DND-41 (cell line): Measurements from ENCODE around the gene CLNK.

ENCODE experiments used
- ATAC-seq: fragments of 200-7000 bp; cut with Tn5 transposase; 3 replicates; pipeline ENCODE4 v1.9.1; 2021; ENCODE audit warnings: low read depth; ENCODE audit not compliant: insufficient read depth
- DNase-seq: peaks from one replicate; pipeline ENCODE4 v3.0.0-alpha.2; 2020
- H2AFZ ChIP-seq: 2 replicates; pipeline ENCODE4 v1.6.0; 2012; ENCODE audit warnings: low read depth, low read length
- H3K27ac ChIP-seq: 2 replicates; pipeline ENCODE4 v1.5.1; 2012; ENCODE audit warnings: low read length, inconsistent platforms
- H3K27me3 ChIP-seq: fragments of 200-600 bp; sonication (generic); 2 replicates; pipeline ENCODE4 v1.6.0; 2012; ENCODE audit warnings: low read length, mild to moderate bottlenecking, inconsistent platforms; ENCODE audit not compliant: insufficient read depth, poor library complexity
- H3K36me3 ChIP-seq: 2 replicates; pipeline ENCODE4 v1.5.1; 2012; ENCODE audit warnings: low read length, inconsistent platforms; ENCODE audit not compliant: insufficient read depth
- H3K4me1 ChIP-seq: 2 replicates; pipeline ENCODE4 v1.5.1; 2012; ENCODE audit warnings: mild to moderate bottlenecking, low read length; ENCODE audit not compliant: insufficient read depth
- H3K4me2 ChIP-seq: 2 replicates; pipeline ENCODE4 v1.6.0; 2012; ENCODE audit warnings: mild to moderate bottlenecking, moderate library complexity, low read length, inconsistent platforms; ENCODE audit not compliant: insufficient read depth
- H3K4me3 ChIP-seq, 2 experiments: fragments of 200-600 bp in 1 of 2; shearing (Covaris generic) in 1 of 2; 2 replicates each; pipeline ENCODE4 v1.5.1; 2012 to 2016; ENCODE audit warnings: inconsistent platforms in 2 of 2, low read length in 2 of 2, mild to moderate bottlenecking in 2 of 2, low read depth in 1 of 2, moderate library complexity in 1 of 2
- H3K79me2 ChIP-seq: 2 replicates; pipeline ENCODE4 v1.6.0; 2012; ENCODE audit warnings: low read length, inconsistent platforms; ENCODE audit not compliant: insufficient read depth
- H3K9ac ChIP-seq: 2 replicates; pipeline ENCODE4 v1.6.0; 2012; ENCODE audit warnings: low read depth, mild to moderate bottlenecking, inconsistent platforms, low read length, moderate library complexity
- H3K9me3 ChIP-seq: 2 replicates; pipeline ENCODE4 v1.5.1; 2012; ENCODE audit warnings: low read length, moderate library complexity, mild to moderate bottlenecking, inconsistent platforms; ENCODE audit not compliant: insufficient read depth, severe bottlenecking
- H4K20me1 ChIP-seq: 2 replicates; pipeline ENCODE4 v1.6.0; 2012; ENCODE audit warnings: low read length; ENCODE audit not compliant: insufficient read depth
- EZH2 ChIP-seq: IDR thresholded peaks from 3 replicates; pipeline ENCODE4 v1.6.1; 2012; ENCODE audit warnings: borderline replicate concordance, low read depth, mild to moderate bottlenecking, moderate library complexity, low read length, inconsistent platforms; ENCODE audit not compliant: severe bottlenecking
- TF ChIP-seq, protein P1 (sequence below): IDR thresholded peaks from 2 replicates; pipeline ENCODE4 v1.5.1; 2012; ENCODE audit warnings: borderline replicate concordance, low read length, moderate library complexity, mild to moderate bottlenecking; ENCODE audit not compliant: poor library complexity, severe bottlenecking; ENCODE audit errors: extremely low read depth

CLNK gene

DNA sequence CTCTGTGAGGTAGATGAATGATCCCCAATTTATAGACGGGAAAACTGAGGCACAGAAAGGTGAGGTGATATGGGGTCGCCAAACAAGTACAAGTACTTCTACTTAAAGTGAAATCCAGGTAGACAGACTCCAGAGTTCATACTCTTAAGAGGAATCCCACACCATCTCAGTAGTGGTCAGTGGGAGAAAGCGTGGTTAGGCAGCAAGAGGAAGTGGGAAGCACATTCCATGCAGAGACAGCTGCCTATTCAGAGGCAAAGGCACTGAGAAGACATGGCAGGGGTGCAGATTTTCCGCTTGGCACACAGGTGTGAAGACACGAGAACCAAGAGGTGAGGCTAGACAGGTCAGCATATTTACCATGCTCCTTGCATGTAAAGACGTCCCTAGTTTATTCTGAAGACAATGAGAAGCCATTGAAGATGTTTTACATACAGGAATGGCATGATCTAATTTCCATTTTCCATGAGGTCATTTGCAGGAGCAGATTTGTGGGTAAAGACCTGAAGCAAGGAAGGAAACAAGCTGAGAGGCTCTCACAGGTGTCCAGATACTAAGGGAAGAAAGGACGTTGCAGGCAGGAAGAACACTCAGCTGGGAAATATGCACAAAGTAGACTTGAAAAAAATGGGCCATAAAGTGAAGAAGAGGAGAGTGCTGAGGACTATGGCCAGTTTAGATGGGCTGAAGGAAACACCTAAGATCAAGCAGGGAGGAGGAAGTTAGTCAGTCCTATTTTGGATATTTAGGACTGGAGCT is 17.3 kb upstream of the CLNK start:
- no peaks in the 10 kb centered on the region for H3K9me3 ChIP-seq
- H3K9ac ChIP-seq: no peak overlapping the region
- no peaks in the 10 kb centered on the region for H3K79me2 ChIP-seq
- H3K4me2 ChIP-seq: no peak overlapping the region
- no peak for DNase-seq
- TF ChIP-seq, protein P1, sequence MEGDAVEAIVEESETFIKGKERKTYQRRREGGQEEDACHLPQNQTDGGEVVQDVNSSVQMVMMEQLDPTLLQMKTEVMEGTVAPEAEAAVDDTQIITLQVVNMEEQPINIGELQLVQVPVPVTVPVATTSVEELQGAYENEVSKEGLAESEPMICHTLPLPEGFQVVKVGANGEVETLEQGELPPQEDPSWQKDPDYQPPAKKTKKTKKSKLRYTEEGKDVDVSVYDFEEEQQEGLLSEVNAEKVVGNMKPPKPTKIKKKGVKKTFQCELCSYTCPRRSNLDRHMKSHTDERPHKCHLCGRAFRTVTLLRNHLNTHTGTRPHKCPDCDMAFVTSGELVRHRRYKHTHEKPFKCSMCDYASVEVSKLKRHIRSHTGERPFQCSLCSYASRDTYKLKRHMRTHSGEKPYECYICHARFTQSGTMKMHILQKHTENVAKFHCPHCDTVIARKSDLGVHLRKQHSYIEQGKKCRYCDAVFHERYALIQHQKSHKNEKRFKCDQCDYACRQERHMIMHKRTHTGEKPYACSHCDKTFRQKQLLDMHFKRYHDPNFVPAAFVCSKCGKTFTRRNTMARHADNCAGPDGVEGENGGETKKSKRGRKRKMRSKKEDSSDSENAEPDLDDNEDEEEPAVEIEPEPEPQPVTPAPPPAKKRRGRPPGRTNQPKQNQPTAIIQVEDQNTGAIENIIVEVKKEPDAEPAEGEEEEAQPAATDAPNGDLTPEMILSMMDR: no peak
- no peak for TF ChIP-seq EZH2
- H3K4me3 ChIP-seq: no peak overlapping the region
- H3K27me3 ChIP-seq: no peaks in the 10 kb centered on the region
- no peaks in the 10 kb centered on the region for H4K20me1 ChIP-seq
- ATAC-seq: no peak
- H2AFZ ChIP-seq: no peak overlapping the region
- no peaks in the 10 kb centered on the region for H3K4me1 ChIP-seq
- H3K36me3 ChIP-seq: no peaks in the 10 kb centered on the region
- H3K27ac ChIP-seq: no peak overlapping the region

DNA sequence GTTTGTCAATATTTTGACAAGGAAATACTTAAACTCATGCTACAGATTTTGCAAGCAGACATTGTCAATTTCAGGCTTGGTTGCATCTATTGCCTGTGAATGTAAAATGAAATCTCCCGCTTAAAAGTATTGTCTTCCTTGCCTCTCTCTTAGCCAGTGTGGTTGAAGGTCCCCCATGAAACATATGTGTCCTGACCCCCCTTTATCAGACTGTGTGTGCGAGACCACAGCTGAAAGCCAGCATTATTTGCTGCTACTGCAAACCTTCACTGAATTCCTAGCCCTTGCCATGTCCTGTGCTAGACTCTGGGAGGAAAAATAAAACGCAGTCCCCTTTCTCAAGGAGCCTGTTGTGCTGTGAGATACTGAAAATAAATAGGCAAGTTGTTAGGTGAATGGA is 16.6 kb upstream of the CLNK start:
- Histone ChIP-seq H3K4me3 (no peak overlapping the region), H2AFZ (no peak overlapping the region), H3K27ac (no peak overlapping the region), H3K4me1 (no peaks in the 10 kb centered on the region), H3K79me2 (no peaks in the 10 kb centered on the region), H3K9me3 (no peaks in the 10 kb centered on the region), H4K20me1 (no peaks in the 10 kb centered on the region), H3K9ac (no peak overlapping the region), H3K36me3 (no peaks in the 10 kb centered on the region), H3K27me3 (no peaks in the 10 kb centered on the region), H3K4me2 (no peak overlapping the region)
- ATAC-seq: no peak
- TF ChIP-seq, protein P1: no peak
- no peak for TF ChIP-seq EZH2
- DNase-seq: no peak

GRCh38 chr4:10698172-10698571 is 13.6 kb upstream of the CLNK start:
- no peaks in the 10 kb centered on the region for H3K27me3 ChIP-seq
- no peaks in the 10 kb centered on the region for H3K4me1 ChIP-seq
- no peak overlapping the region for H3K4me2 ChIP-seq
- DNase-seq (no peak), ATAC-seq (no peak)
- no peak overlapping the region for H3K9ac ChIP-seq
- no peak for TF ChIP-seq EZH2
- TF ChIP-seq, protein P1: no peak
- H4K20me1 ChIP-seq: no peaks in the 10 kb centered on the region
- H3K9me3 ChIP-seq: no peaks in the 10 kb centered on the region
- H2AFZ ChIP-seq: no peak overlapping the region
- H3K79me2 ChIP-seq: no peaks in the 10 kb centered on the region
- H3K4me3 ChIP-seq: no peak overlapping the region
- no peaks in the 10 kb centered on the region for H3K36me3 ChIP-seq
- no peak overlapping the region for H3K27ac ChIP-seq
